ENCODE measurements around the gene ZFP36L1.

The ZFP36L1 gene

GRCh38 chr14:68740788-68741476, 51.9 kb downstream of the ZFP36L1 start:
- H3K27me3 ChIP-seq (ENCODE audit: insufficient read depth, low read length), result no peaks in the 10 kb centered on the region
- no peak overlapping the region for H3K27ac ChIP-seq (ENCODE audit: low read depth, low read length)
- H3K9me3 ChIP-seq (ENCODE audit: insufficient read depth, low read depth, low read length), result peaks cover 5% of the 10 kb centered on the region
- H3K4me3 ChIP-seq (ENCODE audit: low read length), result no peak overlapping the region
- H3K9ac ChIP-seq (ENCODE audit: low read depth, low read length), result no peak overlapping the region
- H3K36me3 ChIP-seq (ENCODE audit: insufficient read depth, low read length), result no peaks in the 10 kb centered on the region
- 94% methylated on average over 4 of the region's 4 CpGs for WGBS
- H3K4me1 ChIP-seq (ENCODE audit: insufficient read depth, low read length), result 0 out of 2 replicates have a peak, but pooled peaks cover 4% of the 10 kb centered on the region

GRCh38 chr14:68739701-68740100, 53.2 kb downstream of the ZFP36L1 start:
- Histone ChIP-seq H3K36me3 (ENCODE audit: insufficient read depth, low read length) (no peaks in the 10 kb centered on the region), H3K9ac (ENCODE audit: low read depth, low read length) (no peak overlapping the region), H3K27ac (ENCODE audit: low read depth, low read length) (no peak overlapping the region), H3K27me3 (ENCODE audit: insufficient read depth, low read length) (no peaks in the 10 kb centered on the region), H3K4me1 (ENCODE audit: insufficient read depth, low read length) (0 out of 2 replicates have a peak, but pooled peaks cover 4% of the 10 kb centered on the region), H3K4me3 (ENCODE audit: low read length) (no peak overlapping the region), H3K9me3 (ENCODE audit: insufficient read depth, low read depth, low read length) (peaks cover 5% of the 10 kb centered on the region)
- WGBS, result 96% methylated on average over 7 of the region's 7 CpGs

- H3K27ac ChIP-seq (ENCODE audit: low read depth, low read length), result no peak overlapping the region
- 74% methylated on average over 4 of the region's 4 CpGs for WGBS
- H3K27me3 ChIP-seq (ENCODE audit: insufficient read depth, low read length), result no peaks in the 10 kb centered on the region
Observed at GRCh38 chr14:68738559-68738958, 54.3 kb downstream of the ZFP36L1 start.

More at GRCh38 chr14:68738559-68738958, 54.3 kb downstream of the ZFP36L1 start:
- Histone ChIP-seq H3K4me1 (ENCODE audit: insufficient read depth, low read length) (0 out of 2 replicates have a peak, but pooled peaks cover 4% of the 10 kb centered on the region), H3K36me3 (ENCODE audit: insufficient read depth, low read length) (no peaks in the 10 kb centered on the region), H3K9ac (ENCODE audit: low read depth, low read length) (no peak overlapping the region), H3K4me3 (ENCODE audit: low read length) (no peak overlapping the region), H3K9me3 (ENCODE audit: insufficient read depth, low read depth, low read length) (peaks cover 5% of the 10 kb centered on the region)

All from HUES64 (cell line).